H1 (cell line): Measurements from ENCODE around the gene PANX1. TPM values are rescaled to one million over a fixed set of nuclear protein-coding genes. Genes with fewer than 3 reads are reported as not detected.

ENCODE experiments used
- CTCF ChIA-PET: fragments of 300-600 bp; sonication (Branson Sonifier 250); formaldehyde crosslinking; loops from one replicate; lab custom pipeline; 2021; ENCODE audit not compliant: partially characterized antibody; lab: Charles Lee
- POLR2A ChIA-PET: fragments of 300-600 bp; sonication (Branson Sonifier 250); formaldehyde crosslinking; loops from one replicate; lab custom pipeline; 2021; ENCODE audit warnings: inconsistent platforms; ENCODE audit not compliant: partially characterized antibody; lab: Charles Lee
- DNase-seq, 2 experiments: peaks; one replicate each; pipeline versions ENCODE4 v3.0.0 to v3.0.0-alpha.2; 2010 to 2022; ENCODE audit warnings: low spot score in 2 of 2, low read depth in 1 of 2, mixed read lengths in 1 of 2
- FAIRE-seq: peaks from 2 replicates; lab custom pipeline; 2011; peaks lifted over from hg19 to GRCh38; lab: Jason Lieb, UNC
- H2AFZ ChIP-seq: 2 replicates; pipeline ENCODE4 v1.8.1; 2012; ENCODE audit warnings: low read length, inconsistent platforms
- H2AK5ac ChIP-seq: 2 replicates; pipeline ENCODE4 v1.6.1; 2013; ENCODE audit warnings: low read depth, low read length
- H2BK120ac ChIP-seq: replicated peaks from 2 replicates; pipeline ENCODE3; 2013; ENCODE audit warnings: low read depth, low read length, inconsistent platforms
- H2BK12ac ChIP-seq: 2 replicates; pipeline ENCODE4 v1.6.1; 2013; ENCODE audit warnings: low read depth, low read length
- H2BK15ac ChIP-seq: 2 replicates; pipeline ENCODE4 v1.6.1; 2013; ENCODE audit warnings: low read length
- H2BK20ac ChIP-seq: 2 replicates; pipeline ENCODE4 v1.6.1; 2013; ENCODE audit warnings: low read length
- H2BK5ac ChIP-seq: 2 replicates; pipeline ENCODE4 v1.6.1; 2013; ENCODE audit warnings: low read depth, low read length
- H3K14ac ChIP-seq: 2 replicates; pipeline ENCODE4 v1.6.1; 2013; ENCODE audit warnings: inconsistent platforms; ENCODE audit not compliant: insufficient read length
- H3K18ac ChIP-seq: 2 replicates; pipeline ENCODE4 v1.6.1; 2013; ENCODE audit warnings: low read length; ENCODE audit errors: extremely low read depth
- H3K23ac ChIP-seq: 2 replicates; pipeline ENCODE4 v1.6.1; 2013; ENCODE audit warnings: inconsistent platforms; ENCODE audit not compliant: insufficient read length
- H3K23me2 ChIP-seq: 2 replicates; pipeline ENCODE4 v1.6.1; 2013; ENCODE audit warnings: low read depth, low read length
- H3K27ac ChIP-seq: 2 replicates; pipeline ENCODE4 v1.6.1; 2011; ENCODE audit warnings: low read depth, low read length, inconsistent platforms
- H3K27me3 ChIP-seq, 4 experiments: replicated peaks in 1 of 4; 1 replicate in 1 of 4; 2 replicates in 3 of 4; pipeline versions ENCODE4 v1.6.1 to v1.8.1; 2011 to 2013; ENCODE audit warnings: low read length in 3 of 4, mild to moderate bottlenecking in 3 of 4, inconsistent platforms in 2 of 4, mixed read lengths in 2 of 4, moderate library complexity in 1 of 4; ENCODE audit not compliant: control insufficient read depth in 3 of 4, insufficient read depth in 3 of 4; ENCODE audit errors: extremely low read depth in 1 of 4
- H3K36me3 ChIP-seq, 4 experiments: 2 replicates each; pipeline versions ENCODE4 v1.6.1 to v1.8.1; 2011 to 2013; ENCODE audit warnings: mild to moderate bottlenecking in 4 of 4, low read length in 3 of 4, moderate library complexity in 2 of 4, control low read depth in 1 of 4, inconsistent platforms in 1 of 4; ENCODE audit not compliant: insufficient read depth in 4 of 4, control insufficient read depth in 2 of 4
- H3K4ac ChIP-seq: replicated peaks from 2 replicates; pipeline ENCODE3; 2013; ENCODE audit warnings: low read length, low read depth, mixed read lengths, inconsistent platforms; ENCODE audit not compliant: insufficient read length
- H3K4me1 ChIP-seq, 4 experiments: replicated peaks in 1 of 4; 1 replicate in 1 of 4; 2 replicates in 3 of 4; pipeline versions ENCODE4 v1.6.1 to v1.8.1; 2011 to 2013; ENCODE audit warnings: low read length in 3 of 4, inconsistent platforms in 2 of 4, mixed read lengths in 1 of 4; ENCODE audit not compliant: insufficient read depth in 4 of 4, control insufficient read depth in 3 of 4
- H3K4me2 ChIP-seq, 2 experiments: 2 replicates each; pipeline versions ENCODE4 v1.6.1 to v1.8.1; 2011 to 2013; ENCODE audit warnings: low read depth in 2 of 2, low read length in 2 of 2, control low read depth in 1 of 2, inconsistent platforms in 1 of 2, mild to moderate bottlenecking in 1 of 2; ENCODE audit not compliant: insufficient read depth in 1 of 2
- H3K4me3 ChIP-seq, 4 experiments: fragments of 200-600, 300-600 bp in 1 of 4; sonication (generic), shearing (Covaris generic), sonication (Bioruptor Twin) in 1 of 4; 2 replicates each; pipeline versions ENCODE4 v1.5.1 to v1.8.1; 2011 to 2016; ENCODE audit warnings: low read length in 4 of 4, low read depth in 3 of 4, control low read depth in 2 of 4, inconsistent platforms in 2 of 4, mild to moderate bottlenecking in 2 of 4, mixed read lengths in 1 of 4, moderate library complexity in 1 of 4; ENCODE audit not compliant: insufficient read depth in 2 of 4; ENCODE audit errors: extremely low read depth in 1 of 4
- H3K56ac ChIP-seq: replicated peaks from 2 replicates; pipeline ENCODE3; 2013; ENCODE audit warnings: low read depth, mild to moderate bottlenecking, mixed read lengths, low read length, inconsistent platforms; ENCODE audit not compliant: insufficient read length
- H3K79me1 ChIP-seq: 2 replicates; pipeline ENCODE4 v1.6.1; 2013; ENCODE audit warnings: low read depth, low read length, control low read depth
- H3K79me2 ChIP-seq, 2 experiments: 2 replicates each; pipeline versions ENCODE4 v1.6.1 to v1.8.1; 2012 to 2013; ENCODE audit warnings: low read length in 2 of 2, mild to moderate bottlenecking in 2 of 2, inconsistent platforms in 1 of 2; ENCODE audit not compliant: insufficient read depth in 2 of 2, control insufficient read depth in 1 of 2
- H3K9ac ChIP-seq, 4 experiments: replicated peaks in 1 of 4; 1 replicate in 1 of 4; 2 replicates in 3 of 4; pipeline versions ENCODE4 v1.6.1 to v1.8.1; 2011 to 2013; ENCODE audit warnings: low read depth in 3 of 4, low read length in 3 of 4, control low read depth in 2 of 4, mild to moderate bottlenecking in 2 of 4, moderate library complexity in 2 of 4, inconsistent platforms in 1 of 4; ENCODE audit errors: extremely low read depth in 1 of 4
- H3K9me3 ChIP-seq, 2 experiments: 2 replicates each; pipeline versions ENCODE4 v1.6.1 to v1.8.1; 2012 to 2013; ENCODE audit warnings: mild to moderate bottlenecking in 2 of 2, moderate library complexity in 2 of 2, control low read depth in 1 of 2, inconsistent platforms in 1 of 2, low read depth in 1 of 2, low read length in 1 of 2, mixed read lengths in 1 of 2; ENCODE audit not compliant: insufficient read depth in 2 of 2
- H4K20me1 ChIP-seq, 2 experiments: replicated peaks in 1 of 2; 2 replicates each; pipeline versions ENCODE3 to v1.8.1; 2011 to 2013; ENCODE audit warnings: inconsistent platforms in 2 of 2, low read length in 2 of 2, mild to moderate bottlenecking in 1 of 2; ENCODE audit not compliant: insufficient read depth in 2 of 2, control insufficient read depth in 1 of 2
- H4K5ac ChIP-seq: 2 replicates; pipeline ENCODE4 v1.6.1; 2013; ENCODE audit warnings: low read length, low read depth, mixed read lengths, inconsistent platforms; ENCODE audit not compliant: insufficient read length
- H4K8ac ChIP-seq: 2 replicates; pipeline ENCODE4 v1.8.0; 2013; ENCODE audit warnings: mild to moderate bottlenecking, moderate library complexity, low read length, inconsistent platforms; ENCODE audit not compliant: insufficient read depth; ENCODE audit errors: extremely low read depth
- H4K91ac ChIP-seq: replicated peaks from 2 replicates; pipeline ENCODE3; 2013; ENCODE audit warnings: low read length, mixed read lengths, inconsistent platforms; ENCODE audit not compliant: insufficient read length
- BCL11A ChIP-seq, 2 experiments: IDR thresholded peaks; one replicate each; pipeline ENCODE4 v1.6.1; 2011; ENCODE audit warnings: low read depth in 2 of 2, low read length in 2 of 2, mild to moderate bottlenecking in 2 of 2
- BRCA1 ChIP-seq: IDR thresholded peaks from 2 replicates; pipeline ENCODE4 v1.6.1; 2012; ENCODE audit warnings: low read depth, low read length, improper control_type of control experiment
- CBX8 ChIP-seq: fragments of 300-800, 300-1000 bp; sonication (generic); IDR thresholded peaks from 2 replicates; pipeline ENCODE4 v1.7.1; 2016; ENCODE audit warnings: low read depth, low read length, borderline replicate concordance
- CHD1 ChIP-seq: IDR thresholded peaks from 2 replicates; pipeline ENCODE4 v1.6.1; 2012; ENCODE audit warnings: low read depth, low read length, improper control_type of control experiment
- CREB1 ChIP-seq: IDR thresholded peaks from 2 replicates; pipeline ENCODE4 v1.6.1; 2012; ENCODE audit warnings: inconsistent platforms
- EP300 ChIP-seq, 2 experiments: IDR thresholded peaks; 1 replicate in 1 of 2; 2 replicates in 1 of 2; pipeline ENCODE4 v1.6.1; 2011 to 2012; ENCODE audit warnings: low read depth in 2 of 2, low read length in 2 of 2, mild to moderate bottlenecking in 2 of 2, borderline replicate concordance in 1 of 2, inconsistent platforms in 1 of 2, moderate library complexity in 1 of 2
- EZH2 ChIP-seq: fragments of 200-600 bp; sonication (generic); IDR thresholded peaks from 2 replicates; pipeline ENCODE4 v1.7.1; 2012; ENCODE audit warnings: low read depth, mild to moderate bottlenecking, moderate library complexity, low read length, inconsistent platforms; ENCODE audit not compliant: severe bottlenecking
- FOSL1 ChIP-seq: IDR thresholded peaks from 2 replicates; pipeline ENCODE4 v1.6.1; 2011; ENCODE audit warnings: mild to moderate bottlenecking, low read depth, low read length, moderate library complexity; ENCODE audit not compliant: insufficient read depth
- HDAC6 ChIP-seq: IDR thresholded peaks from one replicate; pipeline ENCODE4 v1.7.1; 2012; ENCODE audit warnings: low read depth, mild to moderate bottlenecking, inconsistent platforms, low read length, moderate library complexity
- KDM1A ChIP-seq: fragments of 200-600, 300-600 bp; sonication (generic); IDR thresholded peaks from 2 replicates; pipeline ENCODE4 v1.7.1; 2016; ENCODE audit warnings: mild to moderate bottlenecking, low read length, borderline replicate concordance
- NRF1 ChIP-seq: IDR thresholded peaks from 2 replicates; pipeline ENCODE4 v1.6.1; 2011; ENCODE audit warnings: mild to moderate bottlenecking, low read depth, low read length, improper control_type of control experiment
- POLR2A ChIP-seq, 2 experiments: IDR thresholded peaks; 1 replicate in 1 of 2; 2 replicates in 1 of 2; pipeline ENCODE4 v1.6.1; 2011; ENCODE audit warnings: low read depth in 2 of 2, low read length in 2 of 2, mild to moderate bottlenecking in 2 of 2; ENCODE audit errors: control extremely low read depth in 1 of 2
- SP4 ChIP-seq: IDR thresholded peaks from 2 replicates; pipeline ENCODE4 v1.6.1; 2012; ENCODE audit warnings: low read length, inconsistent platforms
- TCF12 ChIP-seq: IDR thresholded peaks from 2 replicates; pipeline ENCODE4 v1.6.1; 2011; ENCODE audit warnings: low read depth, mild to moderate bottlenecking, low read length
- WGBS, 2 experiments: shearing (Covaris generic) in 1 of 2; methylation state at CpG; one replicate each; pipeline versions ENCODE4 v1.1.6 to v1.1.7; 2013 to 2015; ENCODE audit warnings: low lambda C conversion rate in 2 of 2, mixed read lengths in 2 of 2, inconsistent platforms in 1 of 2, low coverage in 1 of 2, missing lambda C conversion rate in 1 of 2; ENCODE audit not compliant: insufficient replicate concordance in 2 of 2, insufficient coverage in 1 of 2, insufficient read length in 1 of 2; ENCODE audit errors: extremely low coverage in 1 of 2, missing lambda C conversion rate in 1 of 2; 5-methylcytosine and 5-hydroxymethylcytosine counted together
- polyA plus RNA-seq, 7 experiments: library from polyadenylated mRNA; depleted of rRNA in 3 of 7; stranded (reverse) in 5 of 7; unstranded in 2 of 7; fragments of >200 nt in 5 of 7; fragments of 200-250 nt in 2 of 7; gene quantifications; 1 replicate in 5 of 7; 2 replicates in 1 of 7; 4 replicates in 1 of 7; pipeline versions ENCODE4 v1.2.1 to v1.2.3, GENCODE V29; 2011 to 2013; ENCODE audit warnings: missing spikeins in 2 of 7, mixed read lengths in 2 of 7
- total RNA-seq: library from RNA; stranded (reverse); fragmentation: NEBNext Ultra II Directional; extraction: Animal tissue kit (Norgen Biotek cat#: 25700); gene quantifications from 2 replicates; pipeline ENCODE4 v1.2.1, GENCODE V29; 2021
- TF ChIP-seq, protein P1 (sequence below): IDR thresholded peaks from 2 replicates; pipeline ENCODE4 v1.6.1; 2012; ENCODE audit warnings: inconsistent platforms

The PANX1 gene
- total and polyA plus RNA-seq, 2 of the 8 experiments (the other 6 are each of a cell fraction or from before 2014, with no cell fraction given), result 15.9 to 35.2 TPM

DNA sequence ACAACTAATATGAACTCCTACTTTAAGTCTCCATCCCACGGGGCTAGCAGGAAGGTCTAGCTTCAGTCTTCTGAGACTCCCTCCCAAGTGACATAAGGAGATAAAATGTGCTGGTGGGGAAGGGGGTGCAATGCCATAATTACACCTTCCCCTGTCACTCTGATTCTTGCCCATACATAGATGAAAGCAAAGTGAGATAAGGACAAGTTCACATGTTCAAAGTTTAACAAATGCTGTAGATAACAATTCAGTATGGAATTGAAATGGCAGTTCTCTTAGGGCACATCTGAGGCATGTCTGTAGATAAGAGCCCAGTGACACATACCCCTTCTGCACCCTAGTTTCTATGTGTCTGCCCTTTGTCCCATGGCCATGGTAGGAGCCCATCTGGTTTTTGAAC lies 38.2 kb upstream of the PANX1 start:
- H3K14ac ChIP-seq, result no peak overlapping the region
- POLR2A ChIA-PET, result no interaction called here
- TF ChIP-seq BCL11A (IDR thresholded peaks at IDR 0.05; ENCODE audit: low read depth in 2 of 2, low read length in 2 of 2), result no peak
- no peak for TF ChIP-seq EZH2
- TF ChIP-seq SP4, result no peak
- no peak for TF ChIP-seq CREB1
- TF ChIP-seq CHD1, result no peak
- no peak for TF ChIP-seq KDM1A
- TF ChIP-seq TCF12, result no peak
- no peak for TF ChIP-seq POLR2A (IDR thresholded peaks at IDR 0.05; ENCODE audit: control extremely low read depth in 1 of 2, low read depth in 2 of 2, low read length in 2 of 2)
- TF ChIP-seq HDAC6, result no peak
- TF ChIP-seq, protein P1, sequence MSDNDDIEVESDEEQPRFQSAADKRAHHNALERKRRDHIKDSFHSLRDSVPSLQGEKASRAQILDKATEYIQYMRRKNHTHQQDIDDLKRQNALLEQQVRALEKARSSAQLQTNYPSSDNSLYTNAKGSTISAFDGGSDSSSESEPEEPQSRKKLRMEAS, result no peak
- no peak for TF ChIP-seq EP300 (IDR thresholded peaks at IDR 0.05; ENCODE audit: borderline replicate concordance in 1 of 2, low read depth in 2 of 2, low read length in 2 of 2)
- no peak for TF ChIP-seq FOSL1
- TF ChIP-seq CBX8, result no peak
- TF ChIP-seq BRCA1, result no peak
- TF ChIP-seq NRF1, result no peak
- no peak overlapping the region for H2BK12ac ChIP-seq
- no peaks in the 10 kb centered on the region for H3K79me2 ChIP-seq
- H3K56ac ChIP-seq, result no peak overlapping the region
- H4K5ac ChIP-seq, result no peak overlapping the region
- H2BK5ac ChIP-seq, result no peak overlapping the region
- FAIRE-seq, result no peak
- no peak overlapping the region for H3K27ac ChIP-seq
- H2BK20ac ChIP-seq, result no peak overlapping the region
- no peak overlapping the region for H3K18ac ChIP-seq
- no peak overlapping the region for H3K4me2 ChIP-seq
- H4K8ac ChIP-seq, result no peak overlapping the region
- H3K4me3 ChIP-seq, result no peak overlapping the region
- no peaks in the 10 kb centered on the region for H3K79me1 ChIP-seq
- no peak overlapping the region for H2AK5ac ChIP-seq
- H3K9ac ChIP-seq, result no peak overlapping the region
- H3K4me1 ChIP-seq, result no peaks in the 10 kb centered on the region
- no peak overlapping the region for H2BK15ac ChIP-seq
- H3K23me2 ChIP-seq, result no peaks in the 10 kb centered on the region
- no peaks in the 10 kb centered on the region for H3K36me3 ChIP-seq
- no peak overlapping the region for H2BK120ac ChIP-seq
- no peak overlapping the region for H3K23ac ChIP-seq
- DNase-seq, result no peak
- no peak overlapping the region for H4K91ac ChIP-seq
- no peak overlapping the region for H2AFZ ChIP-seq
- whole genome bisulfite sequencing, 2 experiments, result 79% methylated on average over 1 of the region's 1 CpG; no CpG with 5 or more reads in 1 of the 2 experiments
- H3K9me3 ChIP-seq, result no peaks in the 10 kb centered on the region
- CTCF ChIA-PET, result no interaction called here
- no peak overlapping the region for H3K4ac ChIP-seq
- no peaks in the 10 kb centered on the region for H4K20me1 ChIP-seq
- H3K27me3 ChIP-seq, result no peaks in the 10 kb centered on the region
